Pancreas (tissue), 10 donors: Measurements from ENCODE around the gene NUP93. TPM values are rescaled to one million over a fixed set of nuclear protein-coding genes. Genes with fewer than 3 reads are reported as not detected.
"Not testable (repeated sequence)": the region's sequence is repeated elsewhere in the genome, so short reads cannot be mapped to it uniquely, and the experiment has no call there.

Experiments
- ATAC-seq, 4 donors: fragments of 200-7000 bp; cut with Tn5 transposase; one replicate each; pipeline versions ENCODE4 v1.8.0 to v1.9.1; 2020; ENCODE audit warnings: mild to moderate bottlenecking in 4 of 4, moderate library complexity in 4 of 4
- DNase-seq, 6 donors: peaks; one replicate each; pipeline ENCODE4 v3.0.0-alpha.2; 2020
- FAIRE-seq: peaks from 2 replicates; lab custom pipeline; 2012; peaks lifted over from hg19 to GRCh38; lab: Jason Lieb, UNC
- H3K27ac ChIP-seq, 4 donors: fragments of 200-600 bp; sonication (generic); 1 replicate in 3 of 4; 2 replicates in 1 of 4; pipeline versions ENCODE4 v1.5.0 to v1.8.0; 2020
- H3K27me3 ChIP-seq, 4 donors: fragments of 200-600 bp; one replicate each; pipeline ENCODE4 v1.8.0; 2021
- H3K36me3 ChIP-seq, 3 donors: fragments of 200-600 bp; sonication (generic) in 1 of 3; one replicate each; pipeline versions ENCODE4 v1.5.0 to v1.8.0; 2020 to 2021
- H3K4me1 ChIP-seq, 3 donors: fragments of 200-600 bp; one replicate each; pipeline ENCODE4 v1.8.0; 2021
- H3K4me3 ChIP-seq, 4 donors: fragments of 200-600 bp; sonication (generic) in 2 of 4; one replicate each; pipeline versions ENCODE4 v1.5.0 to v1.8.0; 2020 to 2021
- H3K9me3 ChIP-seq, 4 donors: fragments of 200-600 bp; one replicate each; pipeline ENCODE4 v1.8.0; 2021
- CTCF ChIP-seq, 4 donors: fragments of 200-600 bp; sonication (generic) in 3 of 4; IDR thresholded peaks; one replicate each; pipeline versions ENCODE4 v1.5.0 to v1.8.0; 2021; ENCODE audit warnings: antibody characterized with exemption in 4 of 4
- WGBS, 2 donors: extraction: QIAGEN DNeasy Blood & Tissue Kit; methylation state at CpG; one replicate each; pipeline ENCODE4 v1.1.7; 2013; 5-methylcytosine and 5-hydroxymethylcytosine counted together
- intact Hi-C, 3 donors: fragments of 100-400 bp; cut with DNase I; formaldehyde crosslinking; loops; one replicate each; pipeline versions ENCODE4 v1.11.1 to v1.14.2; 2022
- polyA plus RNA-seq, 2 donors: library from polyadenylated mRNA; stranded (reverse); fragments of 200-250 nt; gene quantifications; one replicate each; pipeline ENCODE4 v1.2.3, GENCODE V29; 2013
- total RNA-seq, 6 donors: library from RNA; stranded (reverse); fragmentation: NEBNext Ultra II Directional in 4 of 6; extraction: Animal tissue kit (Norgen Biotek cat#: 25700) in 4 of 6; gene quantifications; one replicate each; pipeline versions ENCODE4 v1.2.1 to v1.2.4, GENCODE V29; 2021 to 2023
- donor health status: healthy with polysubstance abuse.
- donor health status: DM: no; HTN: no; CAD: no; lungs with moderate emphysema.
- donor health status: DM: no; HTN: no; CAD: no.
- donor health status: control.
- donor health status: control.
- donor health status: Bipolar disorder and iron deficiency.
- donor health status: DM: yes; HTN: yes; CAD: no.
- donor health status: DM: no; HTN: no; CAD: no.
- donor health status: DM: no; HTN: no; CAD: no.
- donor health status: DM: yes; HTN: yes; CAD: no.

NUP93 gene
- total and polyA plus RNA-seq, 8 donors = 13.1 to 31.4 (median 21.2) TPM

GRCh38 chr16:56713794-56714193 lies 16.1 kb upstream of the NUP93 start:
- no peak for ATAC-seq
- intact Hi-C loops = no loop called here
- WGBS, 2 donors = 84 to 87% methylated on average over 2 of the region's 2 CpGs

GRCh38 chr16:56715126-56715525 lies 14.8 kb upstream of the NUP93 start:
- DNase-seq (no peak), FAIRE-seq (no peak), ATAC-seq (no peak)
- intact Hi-C loops = no loop called here
- H3K27me3 ChIP-seq = no peaks in the 10 kb centered on the region
- WGBS, 2 donors = 84 to 85% methylated on average over 4 of the region's 4 CpGs
- H3K4me3 ChIP-seq = no peak overlapping the region
- no peaks in the 10 kb centered on the region for H3K9me3 ChIP-seq
- no peaks in the 10 kb centered on the region for H3K36me3 ChIP-seq
- H3K27ac ChIP-seq = no peak overlapping the region
- H3K4me1 ChIP-seq = no peaks in the 10 kb centered on the region
- no peak for TF ChIP-seq CTCF (IDR thresholded peaks at IDR 0.05)

More at GRCh38 chr16:56713794-56714193, 16.1 kb upstream of the NUP93 start:
- no peak overlapping the region for H3K4me3 ChIP-seq
- DNase-seq (no peak), FAIRE-seq (no peak)
- no peaks in the 10 kb centered on the region for H3K27me3 ChIP-seq
- no peak for TF ChIP-seq CTCF (IDR thresholded peaks at IDR 0.05)
- H3K27ac ChIP-seq = no peak overlapping the region
- no peaks in the 10 kb centered on the region for H3K36me3 ChIP-seq
- no peaks in the 10 kb centered on the region for H3K9me3 ChIP-seq
- H3K4me1 ChIP-seq = no peaks in the 10 kb centered on the region

GRCh38 chr16:56716761-56717160 lies 13.2 kb upstream of the NUP93 start:
- no peak for FAIRE-seq
- 76 to 83% methylated on average over 3 of the region's 3 CpGs for WGBS, 2 donors

GRCh38 chr16:56717532-56717931 lies 12.4 kb upstream of the NUP93 start:
- FAIRE-seq, DNase-seq, H3K4me3 ChIP-seq, H3K27me3 ChIP-seq, intact Hi-C loops, H3K4me1 ChIP-seq, ATAC-seq, H3K9me3 ChIP-seq, H3K27ac ChIP-seq, H3K36me3 ChIP-seq: not testable (repeated sequence)
- 92 to 94% methylated on average over 2 of the region's 2 CpGs for WGBS, 2 donors

More at GRCh38 chr16:56716761-56717160, 13.2 kb upstream of the NUP93 start:
- DNase-seq (no peak), ATAC-seq (no peak)
- intact Hi-C loops = no loop called here
- no peak overlapping the region for H3K4me3 ChIP-seq
- no peak overlapping the region for H3K27ac ChIP-seq
- no peaks in the 10 kb centered on the region for H3K27me3 ChIP-seq
- H3K9me3 ChIP-seq = no peaks in the 10 kb centered on the region
- TF ChIP-seq CTCF (IDR thresholded peaks at IDR 0.05) = no peak
- H3K36me3 ChIP-seq = no peaks in the 10 kb centered on the region
- no peaks in the 10 kb centered on the region for H3K4me1 ChIP-seq

- no peak for FAIRE-seq
Measured at GRCh38 chr16:56722200-56722842, 7.6 kb upstream of the NUP93 start.

More at GRCh38 chr16:56722200-56722842, 7.6 kb upstream of the NUP93 start:
- no peak for TF ChIP-seq CTCF (IDR thresholded peaks at IDR 0.05)
- Histone ChIP-seq H3K4me3 (no peak overlapping the region), H3K27me3 (no peaks in the 10 kb centered on the region), H3K9me3 (no peaks in the 10 kb centered on the region), H3K36me3 (no peaks in the 10 kb centered on the region), H3K4me1 (no peaks in the 10 kb centered on the region), H3K27ac (no peak overlapping the region)
- no peak for ATAC-seq
- WGBS, 2 donors = 62 to 80% methylated on average over 5 of the region's 5 CpGs
- no peak for DNase-seq
- intact Hi-C loops = no loop called here
